IPS DF 6.9 (cell line): ENCODE data around the gene SON.
"Not testable (repeated sequence)": the region's sequence is repeated elsewhere in the genome, so short reads cannot be mapped to it uniquely, and the experiment has no call there.

Experiments
- DNase-seq: peaks from one replicate; pipeline ENCODE4 v3.0.0-alpha.2; 2013; ENCODE audit warnings: low read depth, low spot score
- H3K27ac ChIP-seq: one replicate; pipeline ENCODE4 v1.5.1; 2013; ENCODE audit warnings: low read length, control low read depth
- H3K27me3 ChIP-seq: 2 replicates; pipeline ENCODE4 v1.6.1; 2013; ENCODE audit warnings: mild to moderate bottlenecking, low read length; ENCODE audit not compliant: control insufficient read depth, insufficient read depth
- H3K36me3 ChIP-seq: 2 replicates; pipeline ENCODE4 v1.6.1; 2013; ENCODE audit warnings: low read length; ENCODE audit not compliant: control insufficient read depth, insufficient read depth
- H3K4me1 ChIP-seq: 2 replicates; pipeline ENCODE4 v1.6.1; 2013; ENCODE audit warnings: low read length; ENCODE audit not compliant: control insufficient read depth, insufficient read depth
- H3K4me3 ChIP-seq: 2 replicates; pipeline ENCODE4 v1.5.1; 2013; ENCODE audit warnings: mild to moderate bottlenecking, low read length
- H3K9me3 ChIP-seq: 2 replicates; pipeline ENCODE4 v1.6.1; 2013; ENCODE audit warnings: low read length, inconsistent platforms; ENCODE audit not compliant: control insufficient read depth, insufficient read depth
- WGBS: extraction: QIAGEN DNeasy Blood & Tissue Kit; methylation state at CpG from one replicate; pipeline ENCODE4 v1.1.7; 2013; ENCODE audit warnings: mixed read lengths, missing lambda C conversion rate; ENCODE audit not compliant: insufficient read length, insufficient coverage; 5-methylcytosine and 5-hydroxymethylcytosine counted together

The SON gene

DNA sequence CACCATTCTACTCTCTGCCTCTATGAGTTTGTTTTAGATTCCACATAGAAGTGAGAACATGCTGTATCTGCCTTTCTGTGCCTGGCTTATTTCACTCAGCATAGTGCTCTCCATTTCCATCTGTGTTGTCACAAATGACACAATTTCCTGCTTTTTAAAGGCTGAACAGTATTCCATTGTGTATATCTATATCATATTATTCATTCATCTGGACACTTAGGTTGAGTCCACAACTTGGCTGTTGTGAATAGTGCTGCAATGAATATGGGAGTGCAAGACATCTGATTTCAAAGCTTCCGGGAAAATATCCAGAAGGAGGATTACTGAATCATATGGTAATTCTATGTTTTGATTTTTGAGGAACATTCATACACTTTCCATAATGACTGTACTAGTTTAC lies 65.7 kb downstream of the SON start:
- H3K27me3 ChIP-seq = no peaks in the 10 kb centered on the region
- no peaks in the 10 kb centered on the region for H3K36me3 ChIP-seq
- no peaks in the 10 kb centered on the region for H3K4me1 ChIP-seq
- no peak for DNase-seq
- no peak overlapping the region for H3K27ac ChIP-seq
- H3K9me3 ChIP-seq = no peaks in the 10 kb centered on the region
- WGBS = no CpG with 5 or more reads among the region's 1 CpG
- no peak overlapping the region for H3K4me3 ChIP-seq

DNA sequence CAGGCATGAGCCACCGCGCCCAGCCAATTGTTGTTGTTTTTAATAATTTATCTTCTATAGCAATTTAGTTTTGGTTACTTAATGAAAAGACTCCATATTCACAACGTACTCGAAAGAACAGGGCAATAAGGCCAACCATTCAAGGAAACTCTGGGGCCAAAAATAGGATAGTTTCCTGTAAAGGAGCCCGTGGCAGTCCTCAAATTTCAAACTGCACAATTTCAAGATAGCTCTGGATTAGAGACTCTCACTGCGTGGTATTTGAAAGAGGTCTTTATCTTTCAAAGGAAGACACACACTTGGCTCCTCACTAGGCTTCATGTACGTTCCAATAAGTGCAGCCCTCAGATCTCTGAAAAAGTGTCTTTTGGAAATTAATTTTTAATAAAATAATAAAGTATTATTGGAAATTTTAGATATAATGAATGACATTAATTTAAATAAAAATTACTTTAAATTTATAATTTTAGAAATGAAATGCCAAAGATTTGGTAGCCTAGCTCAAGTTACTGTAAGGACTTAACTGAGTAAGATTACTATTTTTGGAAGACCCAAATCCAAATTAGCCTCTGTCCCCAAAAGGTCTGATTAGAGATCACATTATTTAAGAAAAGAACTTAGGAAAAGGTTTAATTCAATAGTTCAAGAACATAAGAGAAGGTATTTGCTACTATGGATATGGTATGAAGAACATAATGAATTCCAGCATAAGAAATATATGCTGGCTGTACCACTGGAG lies 68.3 kb downstream of the SON start:
- H3K4me1 ChIP-seq = no peaks in the 10 kb centered on the region
- no peak for DNase-seq
- H3K4me3 ChIP-seq = no peak overlapping the region
- no peak overlapping the region for H3K27ac ChIP-seq
- no peaks in the 10 kb centered on the region for H3K9me3 ChIP-seq
- no CpG with 5 or more reads among the region's 7 CpGs for WGBS
- H3K36me3 ChIP-seq = no peaks in the 10 kb centered on the region
- H3K27me3 ChIP-seq = no peaks in the 10 kb centered on the region

DNA sequence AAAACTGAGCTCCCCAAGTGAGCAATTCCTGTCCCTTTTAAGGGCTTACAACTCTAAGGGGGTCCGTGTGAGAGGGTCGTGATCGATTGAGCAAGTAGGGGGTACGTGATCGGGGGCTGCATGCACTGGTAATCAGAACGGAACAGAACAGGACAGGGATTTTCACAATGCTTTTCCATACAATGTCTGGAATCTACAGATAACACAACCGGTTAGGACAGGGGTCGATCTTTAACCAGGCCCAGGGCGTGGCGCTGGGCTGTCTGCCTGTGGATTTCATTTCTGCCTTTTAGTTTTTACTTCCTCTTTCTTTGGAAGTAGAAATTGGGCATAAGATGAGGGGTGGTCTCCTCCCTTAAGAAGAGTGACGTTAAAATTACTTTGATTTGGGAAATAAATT lies 74.7 kb downstream of the SON start:
- WGBS = no CpG with 5 or more reads among the region's 11 CpGs
- H3K4me1 ChIP-seq, DNase-seq, H3K4me3 ChIP-seq, H3K27ac ChIP-seq, H3K27me3 ChIP-seq, H3K9me3 ChIP-seq, H3K36me3 ChIP-seq: not testable (repeated sequence)

DNA sequence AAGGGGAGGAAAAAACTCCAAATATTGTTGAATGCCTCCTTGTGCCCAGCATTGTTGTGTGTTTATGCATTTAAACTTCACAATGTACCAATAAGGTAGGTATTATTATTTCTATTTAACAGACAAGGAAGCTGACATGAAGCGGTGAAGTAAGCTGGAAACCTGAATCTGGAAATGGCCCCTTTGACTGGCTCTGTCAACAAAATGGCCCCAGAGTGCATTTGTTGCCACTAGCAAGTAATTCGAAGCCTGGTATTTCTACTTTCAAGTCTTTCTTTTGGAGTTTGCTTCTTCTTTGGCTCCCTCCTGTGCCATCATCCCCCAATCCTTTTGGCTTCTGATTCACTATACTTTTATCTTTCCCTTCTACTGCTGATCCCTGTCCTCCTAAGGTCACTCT lies 75.6 kb downstream of the SON start:
- Histone ChIP-seq H3K9me3 (no peaks in the 10 kb centered on the region), H3K4me3 (no peak overlapping the region), H3K36me3 (no peaks in the 10 kb centered on the region), H3K27ac (no peak overlapping the region), H3K4me1 (no peaks in the 10 kb centered on the region), H3K27me3 (no peaks in the 10 kb centered on the region)
- no CpG with 5 or more reads among the region's 2 CpGs for WGBS
- DNase-seq = no peak

DNA sequence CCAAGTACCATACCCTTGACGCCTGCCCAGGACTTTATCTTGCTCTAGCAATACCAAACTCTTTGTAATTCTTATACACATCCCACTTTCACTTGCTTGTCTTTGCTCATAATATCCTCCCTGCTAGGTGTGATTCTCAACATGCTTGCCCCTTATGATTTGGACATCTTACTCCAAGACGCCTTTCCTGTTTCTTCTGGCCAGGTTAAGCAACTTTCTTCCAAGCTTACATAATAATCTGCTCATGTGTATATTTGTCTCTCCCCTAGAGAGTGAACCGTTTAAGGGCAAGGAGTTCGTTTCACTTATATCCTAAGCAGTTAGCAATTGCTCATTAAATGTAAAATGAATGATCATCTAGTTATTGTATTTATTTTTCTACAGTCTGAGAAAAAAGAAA lies 76.9 kb downstream of the SON start:
- H3K4me3 ChIP-seq = no peak overlapping the region
- WGBS = no CpG with 5 or more reads among the region's 4 CpGs
- H3K9me3 ChIP-seq = no peaks in the 10 kb centered on the region
- no peaks in the 10 kb centered on the region for H3K27me3 ChIP-seq
- no peak overlapping the region for H3K27ac ChIP-seq
- DNase-seq = no peak
- no peaks in the 10 kb centered on the region for H3K36me3 ChIP-seq
- H3K4me1 ChIP-seq = no peaks in the 10 kb centered on the region

DNA sequence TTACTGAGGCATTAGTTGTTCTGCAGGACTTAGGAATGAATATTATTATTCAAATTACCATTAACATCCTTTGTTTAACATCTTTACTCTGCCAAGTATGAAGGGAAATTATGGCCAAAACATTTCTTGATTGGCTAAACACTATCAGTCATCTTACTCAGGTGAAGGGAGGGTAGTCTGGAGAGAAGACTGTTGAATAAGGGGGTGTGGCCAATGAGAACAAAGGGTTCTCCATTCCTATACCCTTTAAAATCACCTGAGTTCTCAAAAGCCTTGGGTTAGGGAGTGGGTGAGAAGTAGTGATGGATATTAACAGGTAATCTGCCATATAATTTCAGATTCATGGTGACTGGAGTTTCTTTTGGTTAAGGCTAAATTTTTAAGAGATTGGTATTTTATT lies 79.4 kb downstream of the SON start:
- Histone ChIP-seq H3K36me3 (no peaks in the 10 kb centered on the region), H3K27me3 (no peaks in the 10 kb centered on the region), H3K9me3 (no peaks in the 10 kb centered on the region), H3K27ac (no peak overlapping the region), H3K4me1 (no peaks in the 10 kb centered on the region), H3K4me3 (no peak overlapping the region)
- no peak for DNase-seq

DNA sequence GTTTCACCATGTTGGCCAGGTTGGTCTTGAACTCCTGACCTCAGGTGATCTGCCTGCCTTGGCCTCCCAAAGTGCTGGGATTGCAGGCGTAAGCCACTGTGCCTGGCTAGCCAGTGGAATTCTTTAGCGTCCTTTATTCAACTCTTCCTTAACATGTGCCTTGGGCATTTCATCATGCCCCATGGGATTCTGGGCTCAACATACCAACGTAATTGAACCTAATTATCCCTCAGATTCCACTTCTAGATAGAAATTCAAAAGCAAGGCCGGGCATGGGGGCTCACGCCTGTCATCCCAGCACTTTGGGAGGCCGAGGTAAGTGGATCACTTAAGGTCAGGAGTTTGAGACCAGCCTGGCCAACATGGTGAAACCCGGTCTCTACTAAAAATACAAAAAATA lies 83.3 kb downstream of the SON start:
- not testable (repeated sequence) for H3K27ac ChIP-seq, H3K36me3 ChIP-seq, H3K4me1 ChIP-seq, H3K4me3 ChIP-seq, H3K9me3 ChIP-seq, DNase-seq, H3K27me3 ChIP-seq
- WGBS = no CpG with 5 or more reads among the region's 7 CpGs
